PC-3 (cell line): ENCODE data around the gene ZDHHC5. TPM values are rescaled to one million over a fixed set of nuclear protein-coding genes. Genes with fewer than 3 reads are reported as not detected.

Experiments used
- ATAC-seq: fragments of 200-7000 bp; cut with Tn5 transposase; 2 replicates; pipeline ENCODE4 v1.9.1; 2020; ENCODE audit warnings: mild to moderate bottlenecking, moderate library complexity
- BruUV-seq: library from RNA; stranded (reverse); fragments of 400-500 nt; replicated peaks from 2 replicates; lab custom pipeline; 2021; lab: Mats Ljungman, UMichigan
- CTCF ChIA-PET: fragments of 300-600 bp; sonication (Branson Sonifier 250); formaldehyde crosslinking; loops from one replicate; lab custom pipeline; 2022; ENCODE audit warnings: antibody characterized with exemption; lab: Charles Lee
- POLR2A ChIA-PET: fragments of 300-600 bp; sonication (Branson Sonifier 250); formaldehyde crosslinking; loops from one replicate; lab custom pipeline; 2022; ENCODE audit warnings: antibody characterized with exemption; ENCODE audit not compliant: unreplicated experiment; lab: Charles Lee
- DNase-seq: peaks from one replicate; pipeline ENCODE4 v3.0.0-alpha.2; 2015
- H2AFZ ChIP-seq: fragments of 300-600 bp; sonication (generic); 2 replicates; pipeline ENCODE4 v1.6.0; 2016; ENCODE audit warnings: antibody characterized with exemption, low read length
- H3F3A ChIP-seq: fragments of 300-600 bp; sonication (generic); one replicate; pipeline ENCODE4 v1.6.0; 2017; ENCODE audit warnings: antibody characterized with exemption, low read length, control low read depth, mild to moderate bottlenecking; ENCODE audit not compliant: unreplicated experiment
- H3K27ac ChIP-seq: fragments of 300-600 bp; sonication (generic); 2 replicates; pipeline ENCODE4 v1.5.1; 2016; ENCODE audit warnings: mild to moderate bottlenecking, low read length
- H3K27me3 ChIP-seq: fragments of 300-600 bp; sonication (generic); 2 replicates; pipeline ENCODE4 v1.6.1; 2016; ENCODE audit warnings: low read length, mixed read lengths
- H3K36me3 ChIP-seq: fragments of 300-600 bp; sonication (generic); 2 replicates; pipeline ENCODE4 v1.6.1; 2016; ENCODE audit warnings: low read depth, mixed run types, low read length, mixed read lengths
- H3K4me1 ChIP-seq: fragments of 300-600 bp; sonication (generic); 2 replicates; pipeline ENCODE4 v1.5.1; 2016; ENCODE audit warnings: low read length; ENCODE audit not compliant: insufficient read depth
- H3K4me2 ChIP-seq: fragments of 300-600 bp; sonication (generic); 2 replicates; pipeline ENCODE4 v1.6.0; 2016; ENCODE audit warnings: low read length
- H3K4me3 ChIP-seq: fragments of 300-600 bp; sonication (generic); 2 replicates; pipeline ENCODE4 v1.5.1; 2016; ENCODE audit warnings: mild to moderate bottlenecking, low read length, mixed read lengths
- H3K79me2 ChIP-seq: fragments of 300-600 bp; sonication (generic); 2 replicates; pipeline ENCODE4 v1.6.1; 2017; ENCODE audit warnings: low read length, mixed read lengths
- H3K9ac ChIP-seq: fragments of 300-600 bp; sonication (generic); 2 replicates; pipeline ENCODE4 v1.6.0; 2016; ENCODE audit warnings: mild to moderate bottlenecking, low read length
- H3K9me2 ChIP-seq: fragments of 300-600 bp; sonication (generic); replicated peaks from 2 replicates; pipeline ENCODE4 v1.6.1; 2016; ENCODE audit warnings: mixed run types, low read length, mixed read lengths
- H3K9me3 ChIP-seq: fragments of 300-600 bp; sonication (generic); 2 replicates; pipeline ENCODE4 v1.6.1; 2016; ENCODE audit warnings: low read length, mixed read lengths
- H4K20me1 ChIP-seq: fragments of 300-600 bp; sonication (generic); 2 replicates; pipeline ENCODE4 v1.6.1; 2016; ENCODE audit warnings: low read length, mixed read lengths
- EZH2 ChIP-seq: fragments of 300-600 bp; sonication (generic); IDR thresholded peaks from one replicate; pipeline ENCODE4 v1.6.1; 2017; ENCODE audit warnings: antibody characterized with exemption, mild to moderate bottlenecking, low read length; ENCODE audit not compliant: unreplicated experiment
- EZH2phosphoT487 ChIP-seq: fragments of 300-600 bp; sonication (generic); IDR thresholded peaks from 2 replicates; pipeline ENCODE4 v1.6.1; 2018; ENCODE audit warnings: mild to moderate bottlenecking, antibody characterized with exemption, low read length, borderline replicate concordance
- intact Hi-C: fragments of 100-400 bp; cut with micrococcal nuclease; formaldehyde crosslinking; loops from 2 replicates; pipeline ENCODE4 v1.9.0; 2023
- total RNA-seq: library from RNA; depleted of rRNA; stranded (reverse); fragments of >200 nt; gene quantifications from 2 replicates; pipeline ENCODE4 v1.2.3, GENCODE V29; 2014
- TF ChIP-seq, protein P1 (sequence below): fragments of 300-600 bp; sonication (generic); conservative IDR thresholded peaks from 2 replicates; pipeline ENCODE4 v1.5.1; 2017; ENCODE audit warnings: antibody characterized with exemption, low read depth, mild to moderate bottlenecking, low read length

The ZDHHC5 gene
- total RNA-seq, 1 experiment from 2014 or later: 86.7 TPM

DNA sequence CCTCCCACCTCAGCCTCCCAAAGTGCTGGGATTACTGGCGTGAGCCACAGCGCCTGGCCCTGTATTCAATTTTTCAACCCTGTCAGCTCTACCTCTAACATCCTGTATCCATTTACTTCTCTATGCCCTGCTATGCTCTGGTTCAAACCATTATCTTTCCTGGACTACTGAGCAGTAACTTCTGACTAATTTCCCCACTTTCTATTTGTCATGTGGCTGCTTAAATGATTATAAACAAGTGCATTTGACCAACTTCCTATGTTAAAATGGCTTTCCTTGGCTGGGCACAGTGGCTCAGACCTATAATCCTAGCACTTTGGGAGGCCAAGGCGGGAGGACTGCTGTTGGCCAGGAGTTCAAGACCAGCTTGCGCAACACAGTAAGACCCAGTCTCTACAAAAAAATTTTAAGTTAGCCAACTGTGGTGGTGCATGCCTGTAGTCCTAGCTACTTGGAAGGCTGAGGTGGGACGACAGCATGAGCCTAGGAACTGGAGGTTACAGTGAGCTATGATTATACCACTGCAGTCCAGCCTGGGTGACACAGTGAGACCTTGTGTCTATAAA, 42.0 kb downstream of the ZDHHC5 start:
- BruUV-seq: no TSS peak
- TF ChIP-seq, protein P1, sequence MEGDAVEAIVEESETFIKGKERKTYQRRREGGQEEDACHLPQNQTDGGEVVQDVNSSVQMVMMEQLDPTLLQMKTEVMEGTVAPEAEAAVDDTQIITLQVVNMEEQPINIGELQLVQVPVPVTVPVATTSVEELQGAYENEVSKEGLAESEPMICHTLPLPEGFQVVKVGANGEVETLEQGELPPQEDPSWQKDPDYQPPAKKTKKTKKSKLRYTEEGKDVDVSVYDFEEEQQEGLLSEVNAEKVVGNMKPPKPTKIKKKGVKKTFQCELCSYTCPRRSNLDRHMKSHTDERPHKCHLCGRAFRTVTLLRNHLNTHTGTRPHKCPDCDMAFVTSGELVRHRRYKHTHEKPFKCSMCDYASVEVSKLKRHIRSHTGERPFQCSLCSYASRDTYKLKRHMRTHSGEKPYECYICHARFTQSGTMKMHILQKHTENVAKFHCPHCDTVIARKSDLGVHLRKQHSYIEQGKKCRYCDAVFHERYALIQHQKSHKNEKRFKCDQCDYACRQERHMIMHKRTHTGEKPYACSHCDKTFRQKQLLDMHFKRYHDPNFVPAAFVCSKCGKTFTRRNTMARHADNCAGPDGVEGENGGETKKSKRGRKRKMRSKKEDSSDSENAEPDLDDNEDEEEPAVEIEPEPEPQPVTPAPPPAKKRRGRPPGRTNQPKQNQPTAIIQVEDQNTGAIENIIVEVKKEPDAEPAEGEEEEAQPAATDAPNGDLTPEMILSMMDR: no peak
- TF ChIP-seq EZH2 (no peak), EZH2phosphoT487 (no peak)
- ATAC-seq (no peak), DNase-seq (no peak)
- Histone ChIP-seq H3K27me3 (no peaks in the 10 kb centered on the region), H4K20me1 (peaks cover 13% of the 10 kb centered on the region), H3K27ac (no peak overlapping the region), H3K36me3 (peaks cover 6% of the 10 kb centered on the region), H3K9me2 (no peaks in the 10 kb centered on the region), H3K4me3 (no peak overlapping the region), H3F3A (peaks cover 1% of the 10 kb centered on the region), H3K9ac (no peak overlapping the region), H3K4me2 (no peak overlapping the region), H2AFZ (no peak overlapping the region), H3K4me1 (peaks cover 24% of the 10 kb centered on the region), H3K79me2 (peaks cover 65% of the 10 kb centered on the region), H3K9me3 (no peaks in the 10 kb centered on the region)
- ChIA-PET POLR2A (no interaction called here), CTCF (no interaction called here)
- intact Hi-C loops: no loop called here

DNA sequence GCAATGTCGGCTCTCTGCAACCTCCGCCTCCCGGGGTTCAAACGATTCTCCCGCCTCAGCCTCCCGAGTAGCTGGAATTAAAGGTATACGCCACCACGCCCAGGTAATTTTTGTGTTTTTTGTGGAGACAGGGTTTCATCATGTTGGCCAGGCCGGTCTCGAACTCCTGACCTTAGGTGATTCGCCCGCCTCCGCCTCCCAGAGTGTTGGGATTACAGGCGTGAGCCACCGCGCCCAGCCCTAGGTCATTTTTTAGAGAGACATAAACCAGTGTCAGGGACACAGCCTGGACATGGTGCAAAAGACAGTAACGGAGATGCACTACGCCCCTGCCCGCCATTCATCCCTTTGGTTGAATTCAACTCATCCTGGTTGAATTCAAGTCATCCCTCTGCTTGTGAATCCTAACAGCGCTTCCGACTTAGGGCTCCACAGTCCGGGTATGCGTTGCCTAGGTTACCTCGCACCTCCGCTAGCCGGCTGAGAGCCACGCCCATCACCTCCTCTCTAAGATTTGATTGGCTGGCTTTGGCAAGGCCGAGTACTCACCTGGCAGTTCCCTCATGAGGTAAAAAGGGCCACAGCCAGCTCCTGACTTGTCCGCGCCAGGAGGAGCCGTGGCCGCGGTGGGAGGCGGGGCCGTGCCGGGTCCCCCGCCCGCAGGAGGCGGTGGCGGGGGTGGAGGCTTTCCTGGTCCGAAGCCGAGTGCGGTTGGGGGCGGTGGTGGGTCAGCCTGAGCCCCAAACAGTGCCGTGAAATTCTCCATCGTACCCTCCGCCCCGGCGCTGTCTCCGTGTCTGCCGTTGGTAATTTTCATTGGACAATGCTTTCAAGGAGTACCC, 43.7 kb downstream of the ZDHHC5 start, which contains the start of gene MED19:
Gene MED19 (minus strand): TSS at position 802 of the 842 bp plus-strand sequence. CDS start 36 bp downstream, at position 766.
- TSS peak; percentile 63 for BruUV-seq
- peak within 1 kb of the TSS; percentile 75 for H3K27ac ChIP-seq
- H3K9ac ChIP-seq: peak within 1 kb of the TSS; percentile 96
- peak within 1 kb of the TSS; percentile 99 for H3K4me3 ChIP-seq
- H3K27me3 ChIP-seq: no peaks in the 10 kb centered on the region
- ChIA-PET POLR2A (interaction anchor here (0.7 to 1.0 kb wide), 5 partner anchors 13 to 683 kb away, joined by 3 to 38 read pairs (median 4); partner anchors contain the start of gene CTNND1), CTCF (interaction anchor here (0.5 to 1.0 kb wide), 3 partner anchors 41 to 89 kb away, joined by 4 to 5 read pairs (median 5); no protein-coding TSS in a partner anchor)
- peak within 1 kb of the TSS; percentile 77 for H2AFZ ChIP-seq
- intact Hi-C loops: loop anchor here (1.0 kb wide), 7 partner anchors 30 to 867 kb away; partner anchors contain the start of genes CLP1, SELENOH and TIMM10
- H3K4me1 ChIP-seq: peaks cover 24% of the 10 kb centered on the region
- H3K9me3 ChIP-seq: no peaks in the 10 kb centered on the region
- H3K36me3 ChIP-seq: peaks cover 4% of the 10 kb centered on the region; the same call in 1 of the 2 replicates
- DNase-seq (peak; percentile 98), ATAC-seq (peak; percentile 72)
- no peaks in the 10 kb centered on the region for H3F3A ChIP-seq
- peaks cover 68% of the 10 kb centered on the region for H3K79me2 ChIP-seq
- TF ChIP-seq, protein P1: no peak
- no peak for TF ChIP-seq EZH2
- no peak for TF ChIP-seq EZH2phosphoT487
- H3K4me2 ChIP-seq: peak within 1 kb of the TSS; percentile 98
- H3K9me2 ChIP-seq: no peaks in the 10 kb centered on the region
- H4K20me1 ChIP-seq: peaks cover 13% of the 10 kb centered on the region
